CD4-positive, alpha-beta T cell (primary cell): ENCODE data around the gene NAIF1. TPM values are rescaled to one million over a fixed set of nuclear protein-coding genes. Genes with fewer than 3 reads are reported as not detected.

Experiments
- ATAC-seq: fragments of 200-7000 bp; cut with Tn5 transposase; one replicate; pipeline ENCODE4 v1.10.0; 2022; ENCODE audit warnings: mild to moderate bottlenecking; ENCODE audit not compliant: poor library complexity
- CTCF ChIA-PET: fragments of 350-600 bp; sonication (Branson Sonifier 250); formaldehyde crosslinking; loops from one replicate; lab custom pipeline; 2021; ENCODE audit warnings: antibody characterized with exemption, inconsistent platforms; lab: Charles Lee
- POLR2A ChIA-PET: fragments of 350-600 bp; sonication (Branson Sonifier 250); formaldehyde crosslinking; loops from one replicate; lab custom pipeline; 2021; ENCODE audit warnings: antibody characterized with exemption, inconsistent platforms; lab: Charles Lee
- DNase-seq, 14 experiments: peaks; one replicate each; pipeline ENCODE4 v3.0.0-alpha.2; 2013 to 2020; ENCODE audit warnings: mixed read lengths in 2 of 14
- H3K27ac ChIP-seq, 2 donors: one replicate each; pipeline versions ENCODE4 v1.5.1 to v1.7.0; 2013; ENCODE audit warnings: low read length in 2 of 2, low read depth in 1 of 2, mild to moderate bottlenecking in 1 of 2
- H3K27me3 ChIP-seq, 2 experiments: 1 replicate in 1 of 2; 2 replicates in 1 of 2; pipeline versions ENCODE4 v1.6.1 to v1.7.0; 2013; ENCODE audit warnings: low read length in 2 of 2, control low read depth in 1 of 2, mild to moderate bottlenecking in 1 of 2, moderate library complexity in 1 of 2; ENCODE audit not compliant: insufficient read depth in 2 of 2, control insufficient read depth in 1 of 2
- H3K36me3 ChIP-seq: one replicate; pipeline ENCODE4 v1.6.1; 2013; ENCODE audit warnings: low read length, control low read depth; ENCODE audit not compliant: insufficient read depth
- H3K4me1 ChIP-seq: one replicate; pipeline ENCODE4 v1.6.1; 2013; ENCODE audit warnings: low read length, control low read depth; ENCODE audit not compliant: insufficient read depth
- H3K4me3 ChIP-seq: one replicate; pipeline ENCODE4 v1.5.1; 2013; ENCODE audit warnings: mild to moderate bottlenecking, low read length, moderate library complexity
- H3K9me3 ChIP-seq, 2 experiments: 1 replicate in 1 of 2; 2 replicates in 1 of 2; pipeline versions ENCODE4 v1.6.1 to v1.7.0; 2013; ENCODE audit warnings: low read length in 2 of 2, mild to moderate bottlenecking in 2 of 2, control low read depth in 1 of 2, moderate library complexity in 1 of 2; ENCODE audit not compliant: control insufficient read depth in 1 of 2, insufficient read depth in 1 of 2
- H3K27ac Mint-ChIP-seq: one replicate; pipeline ENCODE4 v1.8.0; 2020; ENCODE audit warnings: mixed read lengths
- H3K27me3 Mint-ChIP-seq: one replicate; pipeline ENCODE4 v1.8.0; 2021; ENCODE audit warnings: mixed read lengths
- H3K36me3 Mint-ChIP-seq: one replicate; pipeline ENCODE4 v1.8.0; 2021; ENCODE audit warnings: low read depth, mixed read lengths
- H3K4me1 Mint-ChIP-seq: one replicate; pipeline ENCODE4 v1.8.0; 2021; ENCODE audit warnings: low read depth, mixed read lengths
- H3K4me3 Mint-ChIP-seq: one replicate; pipeline ENCODE4 v1.8.0; 2020; ENCODE audit warnings: mild to moderate bottlenecking, mixed read lengths
- H3K9me3 Mint-ChIP-seq: one replicate; pipeline ENCODE4 v1.8.0; 2020; ENCODE audit warnings: mixed read lengths
- intact Hi-C, 2 experiments: fragments of 100-400 bp; cut with DNase I in 1 of 2; cut with micrococcal nuclease in 1 of 2; formaldehyde crosslinking; loops; one replicate each; pipeline versions ENCODE4 v1.15.1 to v1.9.0; 2023 to 2025; cut with DNase I, micrococcal nuclease
- total RNA-seq, 174 experiments: library from RNA in 2 of 174; stranded (reverse) in 2 of 174; gene quantifications; one replicate each; pipeline ENCODE4 v1.2.3 and lab custom pipeline; 2021 to 2026
- TF ChIP-seq, protein P1 (sequence below): fragments of 200-600 bp; IDR thresholded peaks from one replicate; pipeline ENCODE4 v1.8.0; 2022; ENCODE audit warnings: antibody characterized with exemption, mild to moderate bottlenecking

Gene NAIF1
- total RNA-seq, 2 experiments from 2014 or later = 11.5 to 16.8 TPM

DNA sequence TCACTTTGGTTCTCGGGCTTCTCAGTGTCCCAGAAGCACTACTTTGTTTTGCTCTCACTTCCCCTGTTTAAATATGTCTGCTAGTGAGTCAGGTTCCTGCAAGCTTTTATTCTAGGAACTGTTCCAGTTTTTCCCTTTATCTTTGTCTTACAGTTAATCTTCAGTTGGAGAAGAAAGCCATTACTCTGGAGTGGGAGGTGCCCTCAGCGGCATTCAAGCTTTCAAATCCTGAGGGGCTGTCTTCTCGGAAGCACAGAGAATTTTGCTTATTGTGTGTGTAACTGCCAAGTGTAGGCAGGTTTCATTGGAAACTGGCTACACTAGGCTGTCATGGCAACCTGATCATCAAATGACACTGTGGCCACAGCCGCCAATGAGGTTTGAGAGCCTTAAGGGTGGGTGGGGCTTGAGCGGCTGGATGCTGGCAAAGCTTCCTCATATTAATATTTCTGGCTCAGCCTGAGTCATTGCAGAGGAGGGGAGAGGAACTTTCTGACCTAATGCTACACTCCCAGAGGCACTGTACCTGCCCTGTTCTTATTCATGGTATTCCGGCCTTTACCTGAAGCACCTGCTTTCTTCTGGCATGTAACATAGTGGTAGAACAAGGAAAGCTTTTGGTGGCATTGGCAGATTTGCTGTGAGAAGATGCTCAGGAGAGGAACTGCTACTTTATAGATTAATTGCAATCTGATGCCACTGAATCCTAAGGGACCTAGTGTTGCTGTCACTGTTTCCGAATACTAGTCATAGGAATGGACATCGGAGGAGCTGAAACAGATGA lies 27.2 kb upstream of the NAIF1 start:
- peaks cover 79% of the 10 kb centered on the region for H3K4me1 Mint-ChIP-seq
- CTCF ChIA-PET = interaction anchor here (1.5 kb wide), 1 partner anchor 23 kb away, joined by 7 read pairs; no protein-coding TSS in a partner anchor
- TF ChIP-seq, protein P1, sequence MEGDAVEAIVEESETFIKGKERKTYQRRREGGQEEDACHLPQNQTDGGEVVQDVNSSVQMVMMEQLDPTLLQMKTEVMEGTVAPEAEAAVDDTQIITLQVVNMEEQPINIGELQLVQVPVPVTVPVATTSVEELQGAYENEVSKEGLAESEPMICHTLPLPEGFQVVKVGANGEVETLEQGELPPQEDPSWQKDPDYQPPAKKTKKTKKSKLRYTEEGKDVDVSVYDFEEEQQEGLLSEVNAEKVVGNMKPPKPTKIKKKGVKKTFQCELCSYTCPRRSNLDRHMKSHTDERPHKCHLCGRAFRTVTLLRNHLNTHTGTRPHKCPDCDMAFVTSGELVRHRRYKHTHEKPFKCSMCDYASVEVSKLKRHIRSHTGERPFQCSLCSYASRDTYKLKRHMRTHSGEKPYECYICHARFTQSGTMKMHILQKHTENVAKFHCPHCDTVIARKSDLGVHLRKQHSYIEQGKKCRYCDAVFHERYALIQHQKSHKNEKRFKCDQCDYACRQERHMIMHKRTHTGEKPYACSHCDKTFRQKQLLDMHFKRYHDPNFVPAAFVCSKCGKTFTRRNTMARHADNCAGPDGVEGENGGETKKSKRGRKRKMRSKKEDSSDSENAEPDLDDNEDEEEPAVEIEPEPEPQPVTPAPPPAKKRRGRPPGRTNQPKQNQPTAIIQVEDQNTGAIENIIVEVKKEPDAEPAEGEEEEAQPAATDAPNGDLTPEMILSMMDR = no peak
- H3K27ac ChIP-seq = peak overlapping the region; percentile 62 to 81
- no peaks in the 10 kb centered on the region for H3K27me3 Mint-ChIP-seq
- no peaks in the 10 kb centered on the region for H3K9me3 Mint-ChIP-seq
- peaks cover 29% of the 10 kb centered on the region for H3K36me3 ChIP-seq
- H3K36me3 Mint-ChIP-seq = peaks cover 29% of the 10 kb centered on the region
- intact Hi-C loops = no loop called here
- peaks cover 82% of the 10 kb centered on the region for H3K4me1 ChIP-seq
- peak overlapping the region; percentile 78 for H3K4me3 Mint-ChIP-seq
- H3K27ac Mint-ChIP-seq = peak overlapping the region; percentile 90
- POLR2A ChIA-PET = interaction anchor here (1.3 to 5.0 kb wide), 5 partner anchors 9 to 164 kb away, joined by 3 to 39 read pairs (median 10); partner anchors contain the start of genes DPM2, NAIF1, PIP5KL1 and SLC25A25
- H3K27me3 ChIP-seq = no peaks in the 10 kb centered on the region
- H3K9me3 ChIP-seq = no peaks in the 10 kb centered on the region
- ATAC-seq (peak; percentile 78), DNase-seq (peak; percentile 33 to 87 (median 62))
- H3K4me3 ChIP-seq = no peak overlapping the region

- no peaks in the 10 kb centered on the region for H3K9me3 ChIP-seq
- H3K36me3 ChIP-seq = peaks cover 24% of the 10 kb centered on the region
- H3K27ac ChIP-seq = peak overlapping the region; percentile 4 to 62
- Mint-ChIP-seq H3K27ac (peak overlapping the region; percentile 90), H3K9me3 (no peaks in the 10 kb centered on the region), H3K36me3 (peaks cover 19% of the 10 kb centered on the region), H3K4me1 (peaks cover 77% of the 10 kb centered on the region), H3K27me3 (no peaks in the 10 kb centered on the region), H3K4me3 (peak overlapping the region; percentile 11)
- CTCF ChIA-PET = interaction anchor here (1.0 to 3.5 kb wide), 2 partner anchors 25 to 53 kb away, joined by 3 to 12 read pairs; no protein-coding TSS in a partner anchor
- ATAC-seq (peak; percentile 51), DNase-seq (peak in 3 of 14 experiments; percentile 30 to 68 (median 68))
- H3K4me1 ChIP-seq = peaks cover 81% of the 10 kb centered on the region
- H3K27me3 ChIP-seq = no peaks in the 10 kb centered on the region
- intact Hi-C loops = no loop called here
- no peak overlapping the region for H3K4me3 ChIP-seq
- TF ChIP-seq, protein P1 = no peak
- POLR2A ChIA-PET = interaction anchor here (0.6 to 5.0 kb wide), 10 partner anchors 8 to 155 kb away, joined by 3 to 39 read pairs (median 7); partner anchors contain the start of genes DPM2, NAIF1 and SLC25A25
Measured at GRCh38 chr9:128093011-128093410, 25.9 kb upstream of the NAIF1 start.

GRCh38 chr9:128092199-128092977 lies 25.3 kb upstream of the NAIF1 start:
- Mint-ChIP-seq H3K4me3 (peak overlapping the region; percentile 25), H3K36me3 (peaks cover 19% of the 10 kb centered on the region), H3K4me1 (peaks cover 77% of the 10 kb centered on the region), H3K27ac (peak overlapping the region; percentile 90), H3K9me3 (no peaks in the 10 kb centered on the region), H3K27me3 (no peaks in the 10 kb centered on the region)
- no peaks in the 10 kb centered on the region for H3K9me3 ChIP-seq
- ATAC-seq (no peak), DNase-seq (no peak)
- peaks cover 24% of the 10 kb centered on the region for H3K36me3 ChIP-seq
- no peaks in the 10 kb centered on the region for H3K27me3 ChIP-seq
- no peak overlapping the region for H3K4me3 ChIP-seq
- ChIA-PET CTCF (interaction anchor here (1.0 to 3.5 kb wide), 2 partner anchors 25 to 53 kb away, joined by 3 to 12 read pairs; no protein-coding TSS in a partner anchor), POLR2A (interaction anchor here (0.6 to 5.0 kb wide), 11 partner anchors 7 to 154 kb away, joined by 3 to 39 read pairs (median 6); partner anchors contain the start of genes DPM2, NAIF1 and SLC25A25)
- intact Hi-C loops = no loop called here
- peaks cover 77% of the 10 kb centered on the region for H3K4me1 ChIP-seq
- TF ChIP-seq, protein P1 = no peak
- peak overlapping the region; percentile 4 to 62 for H3K27ac ChIP-seq
